Chondrocyte (in vitro differentiated cells): ENCODE results near the gene MAP2K6. TPM values are rescaled to one million over a fixed set of nuclear protein-coding genes. Genes with fewer than 3 reads are reported as not detected.

Experiments used
- DNase-seq: peaks from one replicate; pipeline ENCODE4 v3.0.0; 2021; ENCODE audit warnings: mixed read lengths, low spot score
- H3K27ac Mint-ChIP-seq: one replicate; pipeline ENCODE4 v1.8.0; 2021; ENCODE audit warnings: mild to moderate bottlenecking, moderate library complexity, mixed read lengths; ENCODE audit not compliant: unreplicated experiment
- H3K27me3 Mint-ChIP-seq: 2 replicates; pipeline ENCODE4 v1.8.0; 2021; ENCODE audit warnings: low read depth, mixed read lengths
- H3K36me3 Mint-ChIP-seq: 2 replicates; pipeline ENCODE4 v1.8.0; 2021; ENCODE audit warnings: low read depth, mixed read lengths
- H3K4me1 Mint-ChIP-seq: 2 replicates; pipeline ENCODE4 v1.8.0; 2021; ENCODE audit warnings: low read depth, mild to moderate bottlenecking, mixed read lengths
- H3K4me3 Mint-ChIP-seq: one replicate; pipeline ENCODE4 v1.8.0; 2021; ENCODE audit warnings: mild to moderate bottlenecking, moderate library complexity, mixed read lengths; ENCODE audit not compliant: unreplicated experiment
- H3K9me3 Mint-ChIP-seq: 2 replicates; pipeline ENCODE4 v1.8.0; 2021; ENCODE audit warnings: low read depth, mixed read lengths
- CTCF ChIP-seq: fragments of 200-600 bp; sonication (generic); IDR thresholded peaks from 2 replicates; pipeline ENCODE4 v1.5.0; 2021; ENCODE audit warnings: antibody characterized with exemption, mild to moderate bottlenecking, moderate library complexity
- total RNA-seq: library from RNA; stranded (reverse); gene quantifications from 3 replicates; pipeline ENCODE4 v1.2.1, GENCODE V29; 2021

Gene MAP2K6
- total RNA-seq, 1 donor from 2014 or later: 0.75 TPM

DNA sequence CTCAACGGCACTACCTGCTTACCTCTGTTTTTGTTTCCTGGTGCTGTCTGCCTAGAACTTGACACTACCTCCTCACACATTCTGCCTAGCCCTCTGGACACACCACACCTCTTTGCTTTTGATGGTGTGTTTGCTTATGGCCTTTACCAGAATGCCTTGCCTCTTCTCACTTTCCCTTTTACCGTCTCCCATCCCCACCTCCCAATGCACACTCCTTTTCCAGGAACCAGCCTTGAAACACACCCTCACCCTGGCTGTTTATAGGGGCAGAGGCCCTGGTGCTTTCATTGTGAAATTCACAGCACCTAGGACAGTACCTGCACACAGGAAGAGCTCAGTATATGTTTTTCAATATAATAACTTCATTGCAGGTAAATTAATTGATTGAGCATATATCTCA is 56.2 kb downstream of the MAP2K6 start:
- Mint-ChIP-seq H3K4me3 (no peak overlapping the region), H3K4me1 (peaks cover 14% of the 10 kb centered on the region), H3K9me3 (no peaks in the 10 kb centered on the region), H3K36me3 (no peaks in the 10 kb centered on the region), H3K27me3 (no peaks in the 10 kb centered on the region), H3K27ac (no peak overlapping the region)
- no peak for TF ChIP-seq CTCF
- no peak for DNase-seq

DNA sequence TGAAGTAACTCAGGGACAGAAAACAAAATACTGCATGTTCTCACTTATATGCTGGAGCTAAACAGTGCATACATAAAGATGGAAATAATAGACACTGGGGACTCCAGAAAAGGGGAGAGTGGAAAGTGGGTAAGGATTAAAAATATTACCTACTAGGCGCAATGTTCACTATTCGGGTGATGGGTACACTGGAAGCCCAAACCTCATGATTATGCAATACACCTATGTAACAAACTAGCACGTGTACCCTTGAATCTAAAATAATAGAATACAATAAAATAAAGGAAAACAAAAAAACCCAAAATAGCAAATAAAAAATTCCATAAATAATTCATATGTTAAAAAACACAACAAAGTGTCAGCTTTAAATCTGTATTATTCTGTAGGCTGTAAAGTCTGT is 56.9 kb downstream of the MAP2K6 start:
- no peak for TF ChIP-seq CTCF
- H3K9me3 Mint-ChIP-seq: no peaks in the 10 kb centered on the region

GRCh38 chr17:69473841-69474831 is 59.6 kb downstream of the MAP2K6 start:
- peak overlapping the region; percentile 25 for H3K27ac Mint-ChIP-seq
- no peak for DNase-seq
- H3K9me3 Mint-ChIP-seq: no peaks in the 10 kb centered on the region
- no peak for TF ChIP-seq CTCF
- H3K27me3 Mint-ChIP-seq: no peaks in the 10 kb centered on the region
- peaks cover 14% of the 10 kb centered on the region for H3K4me1 Mint-ChIP-seq
- no peak overlapping the region for H3K4me3 Mint-ChIP-seq
- no peaks in the 10 kb centered on the region for H3K36me3 Mint-ChIP-seq

More for the DNA sequence above, 56.9 kb downstream of the MAP2K6 start:
- no peak overlapping the region for H3K27ac Mint-ChIP-seq
- H3K4me1 Mint-ChIP-seq: peaks cover 14% of the 10 kb centered on the region
- H3K36me3 Mint-ChIP-seq: no peaks in the 10 kb centered on the region
- H3K4me3 Mint-ChIP-seq: no peak overlapping the region
- no peaks in the 10 kb centered on the region for H3K27me3 Mint-ChIP-seq
- no peak for DNase-seq

DNA sequence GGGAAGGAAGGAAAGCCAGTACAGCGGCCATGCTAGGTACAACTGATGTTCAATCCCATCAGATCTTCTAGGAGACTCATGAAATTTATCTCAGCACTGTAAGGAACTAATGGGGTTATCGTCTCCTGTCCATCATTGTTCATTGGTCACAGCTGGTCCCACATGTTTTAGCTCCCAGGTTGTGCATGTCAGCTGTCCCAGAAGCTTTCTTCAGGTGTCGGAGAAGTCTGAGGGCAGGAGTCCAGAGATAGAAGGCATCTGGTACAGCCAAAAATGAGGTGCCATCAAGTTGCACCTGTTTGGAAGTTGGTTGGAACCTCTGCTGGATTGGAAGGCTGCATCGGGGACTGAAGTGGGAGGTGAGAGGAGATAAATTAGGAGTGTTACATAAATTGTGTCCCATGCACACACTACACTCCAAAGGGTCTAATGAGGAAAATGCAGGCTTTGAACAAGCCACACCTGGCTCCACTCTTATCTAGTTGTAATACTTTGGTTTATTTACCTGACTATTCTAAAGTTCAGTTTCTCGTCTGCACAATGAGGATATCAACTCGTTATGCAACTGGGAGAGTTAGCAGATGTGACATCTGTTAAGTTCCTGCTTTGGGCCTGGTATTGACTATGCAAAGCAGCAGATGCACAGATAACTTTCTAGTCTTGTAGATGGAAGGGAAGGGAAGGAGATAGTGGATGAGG is 62.9 kb downstream of the MAP2K6 start:
- Mint-ChIP-seq H3K36me3 (no peaks in the 10 kb centered on the region), H3K4me1 (peaks cover 18% of the 10 kb centered on the region), H3K4me3 (no peak overlapping the region), H3K27me3 (no peaks in the 10 kb centered on the region), H3K9me3 (no peaks in the 10 kb centered on the region), H3K27ac (no peak overlapping the region)
- DNase-seq: no peak
- TF ChIP-seq CTCF: no peak

GRCh38 chr17:69477903-69478266 is 63.4 kb downstream of the MAP2K6 start:
- no peak for DNase-seq
- no peaks in the 10 kb centered on the region for H3K36me3 Mint-ChIP-seq
- no peak for TF ChIP-seq CTCF
- peaks cover 18% of the 10 kb centered on the region for H3K4me1 Mint-ChIP-seq
- H3K27me3 Mint-ChIP-seq: no peaks in the 10 kb centered on the region
- no peaks in the 10 kb centered on the region for H3K9me3 Mint-ChIP-seq
- no peak overlapping the region for H3K27ac Mint-ChIP-seq
- H3K4me3 Mint-ChIP-seq: no peak overlapping the region
